GM12892 (cell line): Measurements from ENCODE around the gene PPFIBP2.

ENCODE experiments used
- POLR2A ChIP-seq: IDR thresholded peaks from 2 replicates; pipeline ENCODE4 v1.6.1; 2011; ENCODE audit warnings: low read depth, low read length, control low read depth
- POLR2AphosphoS5 ChIP-seq: IDR thresholded peaks from 2 replicates; pipeline ENCODE4 v1.6.1; 2011; ENCODE audit warnings: low read depth, low read length, control low read depth

- TF ChIP-seq POLR2AphosphoS5 = no peak
- TF ChIP-seq POLR2A = no peak
These were observed 57.2 kb downstream of the PPFIBP2 start for GRCh38 chr11:7570938-7571521.
